H9 (cell line): ENCODE results near the gene KCTD5. TPM values are rescaled to one million over a fixed set of nuclear protein-coding genes. Genes with fewer than 3 reads are reported as not detected.

Experiments
- DNase-seq: peaks from one replicate; pipeline ENCODE4 v3.0.0-alpha.2; 2017
- H2AFZ ChIP-seq: one replicate; pipeline ENCODE4 v1.6.1; 2013; ENCODE audit warnings: mild to moderate bottlenecking, low read length, control low read depth, moderate library complexity
- H2AK5ac ChIP-seq: 2 replicates; pipeline ENCODE4 v1.6.1; 2013; ENCODE audit warnings: low read length, control low read depth, mixed read lengths; ENCODE audit not compliant: insufficient read length
- H2BK120ac ChIP-seq: one replicate; pipeline ENCODE4 v1.6.1; 2013; ENCODE audit warnings: low read depth, mild to moderate bottlenecking, low read length, control low read depth, inconsistent platforms; ENCODE audit not compliant: poor library complexity, severe bottlenecking
- H2BK12ac ChIP-seq: 2 replicates; pipeline ENCODE4 v1.6.1; 2013; ENCODE audit warnings: low read length, control low read depth, mixed read lengths, low read depth; ENCODE audit not compliant: insufficient read length
- H2BK15ac ChIP-seq: 2 replicates; pipeline ENCODE4 v1.6.1; 2013; ENCODE audit warnings: low read depth, low read length, control low read depth
- H2BK20ac ChIP-seq: one replicate; pipeline ENCODE4 v1.6.1; 2013; ENCODE audit warnings: low read depth, mild to moderate bottlenecking, low read length, control low read depth, inconsistent platforms; ENCODE audit not compliant: poor library complexity, severe bottlenecking
- H2BK5ac ChIP-seq: 2 replicates; pipeline ENCODE4 v1.6.1; 2013; ENCODE audit warnings: low read length, control low read depth, mixed read lengths; ENCODE audit not compliant: insufficient read length
- H3K14ac ChIP-seq: 2 replicates; pipeline ENCODE4 v1.6.1; 2013; ENCODE audit warnings: low read length, control low read depth; ENCODE audit not compliant: insufficient read depth
- H3K18ac ChIP-seq: 2 replicates; pipeline ENCODE4 v1.6.1; 2013; ENCODE audit warnings: low read depth, mild to moderate bottlenecking, mixed read lengths, low read length, control low read depth; ENCODE audit not compliant: insufficient read length
- H3K23ac ChIP-seq: 2 replicates; pipeline ENCODE4 v1.6.1; 2013; ENCODE audit warnings: low read length, control low read depth, mixed read lengths, low read depth; ENCODE audit not compliant: insufficient read length
- H3K23me2 ChIP-seq: 2 replicates; pipeline ENCODE4 v1.6.1; 2013; ENCODE audit warnings: low read depth, mild to moderate bottlenecking, mixed read lengths, low read length, control low read depth; ENCODE audit not compliant: insufficient read length, poor library complexity, severe bottlenecking
- H3K27ac ChIP-seq: 2 replicates; pipeline ENCODE4 v1.5.1; 2013; ENCODE audit warnings: low read length, control low read depth, mixed read lengths, low read depth; ENCODE audit not compliant: insufficient read length
- H3K27me3 ChIP-seq: 2 replicates; pipeline ENCODE4 v1.6.1; 2013; ENCODE audit warnings: low read length, control low read depth, inconsistent platforms; ENCODE audit not compliant: insufficient read depth
- H3K4ac ChIP-seq: 2 replicates; pipeline ENCODE4 v1.6.1; 2013; ENCODE audit warnings: low read depth, mild to moderate bottlenecking, control low read depth, inconsistent platforms, low read length, moderate library complexity
- H3K4me1 ChIP-seq: 2 replicates; pipeline ENCODE4 v1.6.1; 2013; ENCODE audit warnings: low read length, control low read depth, inconsistent platforms; ENCODE audit not compliant: insufficient read depth
- H3K4me2 ChIP-seq: 2 replicates; pipeline ENCODE4 v1.6.1; 2013; ENCODE audit warnings: low read length, control low read depth, mixed read lengths; ENCODE audit not compliant: insufficient read length, insufficient read depth
- H3K56ac ChIP-seq: 2 replicates; pipeline ENCODE4 v1.6.1; 2013; ENCODE audit warnings: low read depth, mild to moderate bottlenecking, mixed read lengths, low read length, control low read depth; ENCODE audit not compliant: insufficient read length
- H3K79me1 ChIP-seq: 2 replicates; pipeline ENCODE4 v1.6.1; 2013; ENCODE audit warnings: low read depth, mild to moderate bottlenecking, moderate library complexity, low read length, control low read depth, inconsistent platforms; ENCODE audit not compliant: insufficient read depth, poor library complexity, severe bottlenecking
- H3K79me2 ChIP-seq: 2 replicates; pipeline ENCODE4 v1.6.1; 2013; ENCODE audit warnings: low read length, control low read depth, inconsistent platforms; ENCODE audit not compliant: insufficient read depth
- H3K9ac ChIP-seq: 2 replicates; pipeline ENCODE4 v1.6.1; 2013; ENCODE audit warnings: low read length, control low read depth, mixed read lengths; ENCODE audit not compliant: insufficient read length; ENCODE audit errors: extremely low read depth
- H3K9me3 ChIP-seq: one replicate; pipeline ENCODE4 v1.6.1; 2013; ENCODE audit warnings: low read depth, low read length, inconsistent platforms; ENCODE audit not compliant: control insufficient read depth
- H3T11ph ChIP-seq: one replicate; pipeline ENCODE4 v1.6.1; 2013; ENCODE audit warnings: mild to moderate bottlenecking, low read length, control low read depth, inconsistent platforms
- H4K20me1 ChIP-seq: one replicate; pipeline ENCODE4 v1.6.1; 2013; ENCODE audit not compliant: control insufficient read depth, insufficient read length, insufficient read depth
- H4K5ac ChIP-seq: 2 replicates; pipeline ENCODE4 v1.6.1; 2013; ENCODE audit warnings: low read depth, mild to moderate bottlenecking, mixed read lengths, low read length, control low read depth; ENCODE audit not compliant: insufficient read length
- H4K8ac ChIP-seq: replicated peaks from 2 replicates; pipeline ENCODE4 v1.6.1; 2013; ENCODE audit warnings: low read length, control low read depth, mixed read lengths, low read depth; ENCODE audit not compliant: insufficient read length
- H4K91ac ChIP-seq: 2 replicates; pipeline ENCODE4 v1.6.1; 2013; ENCODE audit warnings: low read depth, mild to moderate bottlenecking, moderate library complexity, mixed read lengths, low read length, control low read depth; ENCODE audit not compliant: insufficient read length
- H3K27ac Mint-ChIP-seq, 3 experiments: 2 replicates in 2 of 3; 3 replicates in 1 of 3; pipeline ENCODE4 v1.8.0; 2020 to 2021; ENCODE audit warnings: mixed read lengths in 3 of 3, mild to moderate bottlenecking in 1 of 3, moderate library complexity in 1 of 3
- H3K27me3 Mint-ChIP-seq: 2 replicates; pipeline ENCODE4 v1.8.0; 2021; ENCODE audit warnings: low read depth, mild to moderate bottlenecking, moderate library complexity, mixed read lengths
- H3K36me3 Mint-ChIP-seq, 3 experiments: 2 replicates in 2 of 3; 3 replicates in 1 of 3; pipeline ENCODE4 v1.8.0; 2020 to 2021; ENCODE audit warnings: low read depth in 3 of 3, mixed read lengths in 3 of 3; ENCODE audit not compliant: insufficient read depth in 1 of 3
- H3K4me1 Mint-ChIP-seq, 2 experiments: 2 replicates each; pipeline ENCODE4 v1.8.0; 2020; ENCODE audit warnings: mixed read lengths in 2 of 2
- H3K4me3 Mint-ChIP-seq, 2 experiments: 2 replicates in 1 of 2; 3 replicates in 1 of 2; pipeline ENCODE4 v1.8.0; 2020 to 2021; ENCODE audit warnings: mild to moderate bottlenecking in 2 of 2, mixed read lengths in 2 of 2, moderate library complexity in 1 of 2
- H3K9me3 Mint-ChIP-seq, 2 experiments: 2 replicates in 1 of 2; 3 replicates in 1 of 2; pipeline ENCODE4 v1.8.0; 2020; ENCODE audit warnings: mild to moderate bottlenecking in 2 of 2, mixed read lengths in 2 of 2, moderate library complexity in 1 of 2
- CTCF ChIP-seq: fragments of 200-600 bp; sonication (generic); conservative IDR thresholded peaks from 3 replicates; pipeline ENCODE4 v1.8.0; 2021; ENCODE audit warnings: antibody characterized with exemption, mild to moderate bottlenecking
- WGBS: extraction: QIAGEN DNeasy Blood & Tissue Kit; methylation state at CpG from one replicate; pipeline ENCODE4 v1.1.7; 2013; ENCODE audit warnings: missing lambda C conversion rate, low lambda C conversion rate, mixed read lengths; ENCODE audit not compliant: insufficient read length; ENCODE audit errors: extremely low coverage; 5-methylcytosine and 5-hydroxymethylcytosine counted together
- total RNA-seq: library from RNA; stranded (reverse); gene quantifications from 2 replicates; pipeline ENCODE4 v1.2.1, GENCODE V29; 2021

Gene KCTD5
- total RNA-seq, 1 experiment from 2014 or later: 39.9 TPM

GRCh38 chr16:2692251-2692947, 10.1 kb downstream of the KCTD5 start:
- WGBS: no CpG with 5 or more reads among the region's 14 CpGs
- no peak overlapping the region; a peak in 1 of 5 replicates for H3K4me3 Mint-ChIP-seq
- no peak overlapping the region for H2AFZ ChIP-seq
- no peaks in the 10 kb centered on the region for H3K4me1 ChIP-seq
- H3K9me3 Mint-ChIP-seq: no peaks in the 10 kb centered on the region
- H3K4me2 ChIP-seq: no peak overlapping the region
- H3K18ac ChIP-seq: no peak overlapping the region
- no peak overlapping the region for H3K4ac ChIP-seq
- no peak overlapping the region for H3K27ac ChIP-seq
- peaks cover 2% of the 10 kb centered on the region; the same call in 1 of the 2 replicates for H3K79me2 ChIP-seq
- H2BK20ac ChIP-seq: no peak overlapping the region
- H2BK15ac ChIP-seq: no peak overlapping the region
- no peaks in the 10 kb centered on the region for H4K20me1 ChIP-seq
- no peaks in the 10 kb centered on the region for H3K9me3 ChIP-seq
- H3K14ac ChIP-seq: no peak overlapping the region
- H2AK5ac ChIP-seq: no peak overlapping the region
- peaks cover 0 to 6% of the 10 kb centered on the region in 2 experiments; a peak in 2 of 4 replicates for H3K4me1 Mint-ChIP-seq
- H2BK5ac ChIP-seq: no peak overlapping the region
- no peak overlapping the region for H3K56ac ChIP-seq
- no peak overlapping the region for H4K5ac ChIP-seq
- H3K27ac Mint-ChIP-seq: peak overlapping the region in 2 of 3 experiments; percentile 79 to 91; a peak in 3 of 7 replicates
- no peak overlapping the region for H4K8ac ChIP-seq
- no peak overlapping the region for H3K9ac ChIP-seq
- no peak for DNase-seq
- H3K27me3 ChIP-seq: no peaks in the 10 kb centered on the region
- H4K91ac ChIP-seq: no peak overlapping the region
- H2BK12ac ChIP-seq: no peak overlapping the region
- H3K79me1 ChIP-seq: peaks cover 5% of the 10 kb centered on the region
- H3K23ac ChIP-seq: no peak overlapping the region
- no peaks in the 10 kb centered on the region for H3K27me3 Mint-ChIP-seq
- no peak for TF ChIP-seq CTCF
- H3T11ph ChIP-seq: no peak overlapping the region
- peaks cover 6 to 10% (median 8%) of the 10 kb centered on the region in 3 experiments; a peak in 6 of 7 replicates for H3K36me3 Mint-ChIP-seq
- no peaks in the 10 kb centered on the region for H3K23me2 ChIP-seq
- no peak overlapping the region for H2BK120ac ChIP-seq
